GM19452 (cell line): ENCODE data around the gene RUNX1.

ENCODE experiments used
- ATAC-seq: cut with Tn5 transposase; IDR thresholded peaks from one replicate; pipeline ENCODE4 v1.9.1; 2021; ENCODE audit not compliant: unreplicated experiment

Gene RUNX1

GRCh38 chr21:34766862-34767261 lies 282.2 kb downstream of the RUNX1 start:
- no peak for ATAC-seq

DNA sequence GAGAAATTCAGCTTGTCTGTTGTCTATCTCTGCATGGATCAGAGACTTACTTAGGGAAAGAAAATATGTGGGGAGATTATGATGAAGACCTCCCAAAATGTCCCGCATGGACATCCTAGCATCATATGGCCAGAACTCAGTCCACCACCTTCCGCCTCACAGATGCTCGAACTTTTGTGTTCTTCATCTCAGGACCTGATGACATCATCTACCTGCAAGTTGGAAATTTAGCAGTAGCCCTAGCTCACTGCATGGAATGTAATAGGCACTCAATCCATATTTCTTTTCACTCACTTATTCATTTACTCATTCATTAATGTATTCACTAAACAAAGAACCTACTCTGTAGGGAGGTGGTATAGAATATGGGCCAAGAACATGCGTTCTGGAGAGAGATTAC lies 283.5 kb downstream of the RUNX1 start:
- no peak for ATAC-seq

GRCh38 chr21:34764715-34765284 lies 284.3 kb downstream of the RUNX1 start:
- no peak for ATAC-seq

GRCh38 chr21:34762786-34763185 lies 286.3 kb downstream of the RUNX1 start:
- ATAC-seq: no peak

DNA sequence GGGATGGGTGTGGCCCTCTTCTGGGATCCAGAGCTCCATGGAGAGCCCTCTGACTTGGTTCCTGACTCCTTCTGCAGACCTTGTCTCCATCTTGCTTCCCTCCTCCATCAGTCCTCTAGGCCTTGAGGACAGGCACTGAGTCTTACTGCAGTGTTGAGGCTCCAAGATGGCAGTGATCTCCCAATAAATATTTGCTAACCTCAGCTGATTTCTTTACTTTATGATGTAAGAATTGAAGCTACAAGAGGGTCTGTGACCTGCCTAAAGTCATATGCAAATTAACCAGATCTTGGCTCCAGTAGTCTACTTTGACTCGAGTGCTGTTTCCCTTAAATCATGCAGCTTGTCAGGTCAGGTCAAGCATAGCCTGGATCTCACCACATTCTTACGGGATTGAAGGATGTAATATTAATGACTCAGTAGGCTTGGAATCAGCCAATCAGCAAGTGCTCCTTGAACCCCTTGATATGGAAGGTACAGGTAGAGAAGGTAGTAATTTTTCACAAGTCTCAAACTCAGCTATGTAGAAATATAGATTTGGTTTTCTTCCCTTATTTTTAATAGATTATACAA lies 287.3 kb downstream of the RUNX1 start:
- ATAC-seq: no peak

DNA sequence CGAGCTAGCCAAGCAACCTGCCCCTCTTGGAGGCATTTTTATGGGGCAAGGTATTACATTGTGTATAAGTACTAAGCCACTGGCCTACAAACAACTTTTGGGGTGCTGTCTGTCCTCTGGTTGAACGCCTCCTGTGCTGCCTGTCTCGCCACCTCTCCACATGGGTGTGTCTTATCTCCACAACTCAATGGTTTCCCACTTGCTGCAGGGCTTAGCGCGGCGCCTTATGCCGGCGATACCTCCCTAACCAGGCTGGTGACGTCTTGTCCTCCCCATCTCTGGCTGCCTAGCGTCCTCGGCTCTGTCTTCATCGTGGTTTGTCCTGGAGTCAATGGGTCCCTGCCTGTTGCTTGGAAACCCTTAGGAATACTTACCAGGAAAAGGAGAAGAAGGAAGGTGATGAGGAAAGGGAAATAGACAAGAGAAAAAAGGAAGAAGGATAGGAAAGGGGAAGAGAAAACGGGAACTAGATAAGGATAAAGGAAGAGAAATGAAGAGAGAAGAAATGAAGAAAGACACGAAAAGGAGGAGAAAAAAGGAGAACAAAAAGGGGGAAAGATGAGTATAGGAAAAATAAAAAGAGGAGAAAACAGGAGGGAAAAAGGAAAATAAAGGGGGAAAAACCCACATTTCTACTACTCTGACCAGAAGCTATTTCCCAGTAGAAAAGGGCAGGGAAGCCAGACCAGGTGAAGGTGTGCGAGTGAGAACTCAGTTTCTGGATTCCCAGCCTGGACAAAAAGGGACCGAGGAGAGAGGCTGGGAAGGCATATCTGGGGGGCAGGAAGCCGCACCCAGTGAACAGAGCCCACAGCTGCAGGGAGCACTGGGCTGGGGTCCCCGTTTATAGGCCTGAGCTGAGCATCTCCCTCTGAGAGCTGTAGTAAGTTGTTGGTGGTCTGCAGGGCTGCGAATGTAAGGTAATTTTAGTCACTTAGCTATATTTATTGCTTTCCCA lies 294.1 kb downstream of the RUNX1 start:
- ATAC-seq: no peak

DNA sequence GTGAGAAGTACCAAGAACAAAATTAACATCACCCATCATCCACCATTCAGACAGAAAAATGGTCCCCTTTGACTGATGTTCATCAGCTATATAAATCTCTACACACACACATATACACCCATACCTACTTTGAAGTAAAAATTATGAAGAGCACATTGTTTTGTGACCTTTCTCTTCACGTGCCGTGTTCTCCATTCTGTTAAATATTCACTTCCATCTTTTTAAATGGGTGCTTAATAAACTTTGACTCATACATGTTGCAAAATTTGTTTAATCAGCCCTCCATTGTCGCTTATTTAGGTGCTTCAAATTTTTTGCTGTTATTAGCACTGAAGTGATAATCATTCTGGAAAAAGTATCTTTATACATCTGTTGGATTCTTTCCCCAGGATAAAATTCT lies 300.2 kb downstream of the RUNX1 start:
- no peak for ATAC-seq

- peak; percentile 77 for ATAC-seq
These were observed 303.4 kb downstream of the RUNX1 start for GRCh38 chr21:34745557-34746255.

DNA sequence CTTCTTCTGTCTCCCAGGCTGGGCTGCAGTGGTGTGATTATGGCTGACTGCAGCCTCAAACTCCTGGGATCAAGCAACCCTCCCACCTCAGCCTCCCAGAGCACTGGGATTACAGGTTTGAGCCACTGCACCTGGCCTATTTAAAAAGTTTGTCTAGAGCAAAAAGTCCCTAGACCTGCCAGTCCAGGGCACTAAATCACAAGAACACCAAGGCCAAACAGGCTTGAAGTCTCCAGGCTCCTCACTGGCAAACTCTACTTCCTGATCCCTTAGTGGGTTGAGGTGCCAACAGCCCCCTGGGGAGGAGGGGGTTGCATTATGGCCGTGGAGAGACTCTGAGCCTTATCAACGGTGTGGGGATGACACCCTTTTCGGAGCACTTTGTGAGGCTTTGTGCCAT lies 304.3 kb downstream of the RUNX1 start:
- no peak for ATAC-seq

- ATAC-seq: no peak
These were observed 305.3 kb downstream of the RUNX1 start for GRCh38 chr21:34743831-34744230.

DNA sequence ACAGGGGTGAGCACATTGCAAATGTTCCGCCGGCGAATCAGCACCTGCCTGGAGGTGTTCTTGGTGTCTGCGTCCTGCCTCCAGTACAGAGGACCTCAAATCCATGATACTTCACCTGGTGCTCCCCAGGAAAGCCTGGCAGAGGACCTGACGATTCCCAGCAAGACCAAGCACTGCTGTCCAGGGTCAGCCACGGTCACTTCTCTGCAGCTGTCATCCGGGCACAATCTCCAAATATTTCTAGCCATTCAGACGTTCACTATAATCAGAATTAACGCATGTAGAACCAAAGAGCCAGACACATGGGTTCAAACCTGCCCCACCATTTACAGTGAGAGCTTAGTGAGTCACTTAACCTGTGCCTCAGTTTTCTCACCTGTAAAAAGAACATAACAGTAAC lies 305.8 kb downstream of the RUNX1 start:
- ATAC-seq: no peak

DNA sequence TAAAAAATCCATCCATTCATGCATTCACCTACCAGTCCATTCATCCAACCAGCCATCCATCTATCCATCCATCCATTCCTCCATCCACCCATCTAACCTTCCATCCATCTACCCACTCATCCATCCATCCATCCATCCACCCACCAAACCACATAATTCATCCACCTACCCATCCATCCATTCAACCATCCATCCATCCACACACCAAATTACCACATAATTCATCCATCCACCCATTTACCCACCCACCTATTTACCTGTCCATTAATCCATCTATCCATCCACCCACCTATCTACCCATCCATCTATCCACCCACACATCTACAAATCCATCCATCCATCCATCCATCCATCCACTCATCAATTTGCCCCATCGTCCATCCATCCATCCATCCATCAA lies 308.9 kb downstream of the RUNX1 start:
- no peak for ATAC-seq
